Lung (tissue), 12 donors: ENCODE measurements around the gene WHRN. TPM values are rescaled to one million over a fixed set of nuclear protein-coding genes. Genes with fewer than 3 reads are reported as not detected.
A peak's percentile ranks its signal among the peaks of the same experiment; 100 is the strongest.

Experiments
- ATAC-seq: fragments of 200-7000 bp; cut with Tn5 transposase; one replicate; pipeline ENCODE4 v1.9.1; 2020; ENCODE audit warnings: moderate number of reproducible peaks; ENCODE audit not compliant: insufficient read depth, low FRiP score
- DNase-seq, 3 donors: peaks; one replicate each; pipeline ENCODE4 v3.0.0-alpha.2; 2013 to 2017
- H3K27ac ChIP-seq, 2 donors: one replicate each; pipeline ENCODE4 v1.5.1; 2013; ENCODE audit warnings: mild to moderate bottlenecking in 2 of 2, moderate library complexity in 2 of 2, control low read depth in 1 of 2, inconsistent platforms in 1 of 2, low read depth in 1 of 2, low read length in 1 of 2
- H3K27me3 ChIP-seq, 3 donors: one replicate each; pipeline ENCODE4 v1.5.1; 2013; ENCODE audit warnings: low read length in 2 of 3; ENCODE audit not compliant: control insufficient read depth in 3 of 3, insufficient read depth in 3 of 3
- H3K36me3 ChIP-seq, 4 donors: one replicate each; pipeline ENCODE4 v1.5.1; 2013; ENCODE audit warnings: low read length in 4 of 4, mild to moderate bottlenecking in 1 of 4, moderate library complexity in 1 of 4; ENCODE audit not compliant: control insufficient read depth in 4 of 4, insufficient read depth in 4 of 4
- H3K4me1 ChIP-seq, 5 donors: one replicate each; pipeline ENCODE4 v1.5.1; 2013; ENCODE audit warnings: low read length in 5 of 5, mild to moderate bottlenecking in 2 of 5, moderate library complexity in 1 of 5; ENCODE audit not compliant: control insufficient read depth in 5 of 5, insufficient read depth in 5 of 5
- H3K4me3 ChIP-seq: one replicate; pipeline ENCODE4 v1.5.1; 2013; ENCODE audit warnings: mild to moderate bottlenecking, control low read depth, moderate library complexity
- H3K9ac ChIP-seq, 2 donors: one replicate each; pipeline ENCODE4 v1.5.1; 2013; ENCODE audit warnings: low read length in 2 of 2, control low read depth in 1 of 2; ENCODE audit not compliant: insufficient read depth in 1 of 2
- H3K9me3 ChIP-seq, 4 donors: one replicate each; pipeline ENCODE4 v1.5.1; 2013; ENCODE audit warnings: low read length in 3 of 4, mild to moderate bottlenecking in 1 of 4, moderate library complexity in 1 of 4; ENCODE audit not compliant: control insufficient read depth in 4 of 4, insufficient read depth in 3 of 4
- CTCF ChIP-seq: IDR thresholded peaks from 2 replicates; pipeline ENCODE4 v1.5.1; 2012; ENCODE audit warnings: mild to moderate bottlenecking; ENCODE audit errors: control extremely low read depth, extremely low read depth
- WGBS, 2 donors: extraction: QIAGEN DNeasy Blood & Tissue Kit; methylation state at CpG; one replicate each; pipeline ENCODE4 v1.1.7; 2013; 5-methylcytosine and 5-hydroxymethylcytosine counted together
- polyA plus RNA-seq, 2 donors: library from polyadenylated mRNA; stranded (reverse); fragments of 200-250 nt; gene quantifications; one replicate each; pipeline ENCODE4 v1.2.1, GENCODE V29; 2013
- total RNA-seq, 2 donors: library from RNA; depleted of rRNA in 1 of 2; stranded (reverse); fragments of >200 nt in 1 of 2; gene quantifications; one replicate each; pipeline ENCODE4 v1.2.1, GENCODE V29; 2014 to 2021
- donor health status: control.
- donor health status: control.
- donor health status: Bipolar disorder and iron deficiency.
- donor health status: healthy.
- donor health status: DM: yes; HTN: yes; CAD: no.

The WHRN gene
- total and polyA plus RNA-seq, 4 donors = 3.1 to 11.7 (median 5.6) TPM

DNA sequence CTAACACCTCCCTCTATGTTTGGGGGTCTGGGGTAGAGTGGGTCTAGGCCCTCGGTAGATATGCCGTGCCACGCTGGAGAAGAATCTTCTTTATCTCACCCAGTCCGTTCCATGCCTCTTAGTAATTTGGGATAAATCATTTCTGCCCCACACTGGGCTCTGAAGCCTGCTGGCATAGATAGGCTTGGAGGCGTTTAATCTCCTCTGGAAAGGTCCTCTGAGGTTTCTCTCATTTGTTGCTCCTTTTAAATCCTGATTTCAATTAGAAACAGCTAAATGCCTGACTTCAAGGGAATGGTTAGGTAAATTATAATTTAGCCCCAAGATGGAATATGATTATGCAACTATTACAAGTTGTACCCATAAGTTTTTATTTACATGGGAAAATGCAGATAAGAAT lies 59.7 kb downstream of the WHRN start:
- no peak overlapping the region for H3K4me3 ChIP-seq
- ATAC-seq (no peak), DNase-seq (no peak)
- H3K4me1 ChIP-seq = peaks cover 0 to 6% (median 0%) of the 10 kb centered on the region in 5 donors
- 90 to 92% methylated on average over 5 of the region's 5 CpGs for WGBS, 2 donors
- no peak for TF ChIP-seq CTCF
- no peaks in the 10 kb centered on the region for H3K27me3 ChIP-seq
- no peak overlapping the region for H3K9ac ChIP-seq
- no peak overlapping the region for H3K27ac ChIP-seq
- no peaks in the 10 kb centered on the region for H3K9me3 ChIP-seq
- no peaks in the 10 kb centered on the region for H3K36me3 ChIP-seq

DNA sequence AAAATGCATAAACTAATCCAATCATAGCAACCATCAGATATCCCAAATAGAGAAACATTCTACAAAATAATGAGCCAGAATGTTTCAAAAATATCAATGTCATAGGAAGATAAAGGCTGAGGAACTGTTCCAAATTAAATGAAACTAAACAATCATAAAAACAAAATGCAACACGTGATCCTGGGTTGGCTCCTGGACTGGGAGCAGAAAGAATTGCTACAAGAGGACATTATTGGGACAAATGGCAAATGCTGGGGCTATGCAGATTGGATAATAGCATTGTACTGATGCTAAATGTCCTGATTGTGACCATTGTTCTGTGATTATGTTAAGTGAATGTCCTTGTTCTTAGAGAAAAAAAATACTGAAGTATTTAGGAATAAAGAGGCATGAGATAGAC lies 63.3 kb downstream of the WHRN start:
- Histone ChIP-seq H3K27me3 (no peaks in the 10 kb centered on the region), H3K36me3 (no peaks in the 10 kb centered on the region), H3K9me3 (no peaks in the 10 kb centered on the region), H3K9ac (peak overlapping the region in 1 of 2 donors; percentile 42), H3K27ac (no peak overlapping the region), H3K4me1 (peaks cover 0 to 6% (median 0%) of the 10 kb centered on the region in 5 donors), H3K4me3 (no peak overlapping the region)
- TF ChIP-seq CTCF = no peak
- DNase-seq (peak in 2 of 3 donors; percentile 15 to 33), ATAC-seq (no peak)
- 75 to 90% methylated on average over 1 of the region's 1 CpG for WGBS, 2 donors

GRCh38 chr9:114437401-114437893 lies 67.8 kb downstream of the WHRN start:
- H3K27ac ChIP-seq = no peak overlapping the region
- no peak for TF ChIP-seq CTCF
- no peak overlapping the region for H3K9ac ChIP-seq
- H3K4me3 ChIP-seq = no peak overlapping the region
- H3K9me3 ChIP-seq = no peaks in the 10 kb centered on the region
- no peaks in the 10 kb centered on the region for H3K27me3 ChIP-seq
- H3K36me3 ChIP-seq = no peaks in the 10 kb centered on the region
- 81 to 91% methylated on average over 2 of the region's 2 CpGs for WGBS, 2 donors
- no peak for ATAC-seq
- no peak for DNase-seq
- H3K4me1 ChIP-seq = peaks cover 0 to 6% (median 0%) of the 10 kb centered on the region in 5 donors

- WGBS, 2 donors = 47 to 55% methylated on average over 9 of the region's 9 CpGs
- H3K4me1 ChIP-seq = peaks cover 0 to 4% (median 0%) of the 10 kb centered on the region in 5 donors
- no peak overlapping the region for H3K27ac ChIP-seq
- H3K9me3 ChIP-seq = no peaks in the 10 kb centered on the region
- no peak for TF ChIP-seq CTCF
- no peaks in the 10 kb centered on the region for H3K36me3 ChIP-seq
- H3K9ac ChIP-seq = no peak overlapping the region
- ATAC-seq (no peak), DNase-seq (peak; percentile 26 to 58 (median 39))
- H3K4me3 ChIP-seq = no peak overlapping the region
- H3K27me3 ChIP-seq = no peaks in the 10 kb centered on the region
Measured at GRCh38 chr9:114434878-114435311, 70.4 kb downstream of the WHRN start.
